Vein endothelial cell (primary cell): Measurements from ENCODE around the gene SETDB2. TPM values are rescaled to one million over a fixed set of nuclear protein-coding genes. Genes with fewer than 3 reads are reported as not detected.

Source experiments
- total RNA-seq: library from RNA; depleted of rRNA; stranded (reverse); fragments of >200 nt; gene quantifications from 2 replicates; pipeline ENCODE4 v1.2.3, GENCODE V29; 2012

Gene SETDB2, protein sequence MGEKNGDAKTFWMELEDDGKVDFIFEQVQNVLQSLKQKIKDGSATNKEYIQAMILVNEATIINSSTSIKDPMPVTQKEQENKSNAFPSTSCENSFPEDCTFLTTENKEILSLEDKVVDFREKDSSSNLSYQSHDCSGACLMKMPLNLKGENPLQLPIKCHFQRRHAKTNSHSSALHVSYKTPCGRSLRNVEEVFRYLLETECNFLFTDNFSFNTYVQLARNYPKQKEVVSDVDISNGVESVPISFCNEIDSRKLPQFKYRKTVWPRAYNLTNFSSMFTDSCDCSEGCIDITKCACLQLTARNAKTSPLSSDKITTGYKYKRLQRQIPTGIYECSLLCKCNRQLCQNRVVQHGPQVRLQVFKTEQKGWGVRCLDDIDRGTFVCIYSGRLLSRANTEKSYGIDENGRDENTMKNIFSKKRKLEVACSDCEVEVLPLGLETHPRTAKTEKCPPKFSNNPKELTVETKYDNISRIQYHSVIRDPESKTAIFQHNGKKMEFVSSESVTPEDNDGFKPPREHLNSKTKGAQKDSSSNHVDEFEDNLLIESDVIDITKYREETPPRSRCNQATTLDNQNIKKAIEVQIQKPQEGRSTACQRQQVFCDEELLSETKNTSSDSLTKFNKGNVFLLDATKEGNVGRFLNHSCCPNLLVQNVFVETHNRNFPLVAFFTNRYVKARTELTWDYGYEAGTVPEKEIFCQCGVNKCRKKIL
- total RNA-seq: 5.9 and 6.2 TPM in 2 replicates

DNA sequence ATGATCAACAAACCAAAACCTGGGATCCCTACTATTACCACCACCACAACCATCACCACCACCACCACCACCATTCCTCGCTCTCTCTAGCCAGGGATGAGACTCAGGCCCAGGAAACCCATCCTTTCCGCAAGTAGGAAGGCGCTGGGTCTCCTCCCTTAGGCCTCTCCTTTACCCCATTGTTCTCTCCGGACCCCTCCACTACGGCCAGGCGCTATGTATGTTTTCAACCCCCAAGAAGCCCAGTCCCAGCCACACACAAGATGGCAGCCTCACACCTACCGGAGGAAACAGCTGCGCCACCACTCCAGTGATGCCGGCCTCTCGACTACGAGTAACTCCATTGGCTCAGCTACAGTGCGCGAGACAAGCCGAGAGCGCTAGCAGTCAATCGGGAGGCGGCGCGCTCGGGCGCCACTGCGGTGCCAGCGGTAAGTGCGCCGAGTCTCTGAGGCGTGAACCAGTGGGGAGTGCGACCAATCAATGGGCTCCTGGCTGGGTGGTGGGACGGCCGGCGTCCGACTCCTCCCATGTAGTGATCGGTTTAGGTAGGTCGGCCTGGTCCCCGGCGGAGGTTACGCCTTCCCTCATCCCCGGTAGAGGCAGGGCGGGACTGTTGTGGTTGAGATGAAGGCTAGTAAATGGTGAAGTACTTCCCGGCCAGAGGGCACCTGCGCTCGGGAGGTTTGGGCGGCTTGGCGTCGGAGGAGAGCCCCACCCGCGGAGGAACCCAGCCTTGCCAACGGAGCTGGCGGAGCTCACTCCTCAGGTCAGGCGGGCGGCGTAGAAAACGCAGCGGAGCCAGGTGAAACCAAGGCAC, at the start of gene SETDB2, which contains the start of gene CAB39L:
TSS of gene SETDB2 (plus strand) at position 571 of the 820 bp plus-strand sequence. CDS start 7,620 bp downstream, outside the sequence.
TSS of gene CAB39L (minus strand) at position 361 of the 820 bp plus-strand sequence. CDS start 61,154 bp downstream, outside the sequence.

DNA sequence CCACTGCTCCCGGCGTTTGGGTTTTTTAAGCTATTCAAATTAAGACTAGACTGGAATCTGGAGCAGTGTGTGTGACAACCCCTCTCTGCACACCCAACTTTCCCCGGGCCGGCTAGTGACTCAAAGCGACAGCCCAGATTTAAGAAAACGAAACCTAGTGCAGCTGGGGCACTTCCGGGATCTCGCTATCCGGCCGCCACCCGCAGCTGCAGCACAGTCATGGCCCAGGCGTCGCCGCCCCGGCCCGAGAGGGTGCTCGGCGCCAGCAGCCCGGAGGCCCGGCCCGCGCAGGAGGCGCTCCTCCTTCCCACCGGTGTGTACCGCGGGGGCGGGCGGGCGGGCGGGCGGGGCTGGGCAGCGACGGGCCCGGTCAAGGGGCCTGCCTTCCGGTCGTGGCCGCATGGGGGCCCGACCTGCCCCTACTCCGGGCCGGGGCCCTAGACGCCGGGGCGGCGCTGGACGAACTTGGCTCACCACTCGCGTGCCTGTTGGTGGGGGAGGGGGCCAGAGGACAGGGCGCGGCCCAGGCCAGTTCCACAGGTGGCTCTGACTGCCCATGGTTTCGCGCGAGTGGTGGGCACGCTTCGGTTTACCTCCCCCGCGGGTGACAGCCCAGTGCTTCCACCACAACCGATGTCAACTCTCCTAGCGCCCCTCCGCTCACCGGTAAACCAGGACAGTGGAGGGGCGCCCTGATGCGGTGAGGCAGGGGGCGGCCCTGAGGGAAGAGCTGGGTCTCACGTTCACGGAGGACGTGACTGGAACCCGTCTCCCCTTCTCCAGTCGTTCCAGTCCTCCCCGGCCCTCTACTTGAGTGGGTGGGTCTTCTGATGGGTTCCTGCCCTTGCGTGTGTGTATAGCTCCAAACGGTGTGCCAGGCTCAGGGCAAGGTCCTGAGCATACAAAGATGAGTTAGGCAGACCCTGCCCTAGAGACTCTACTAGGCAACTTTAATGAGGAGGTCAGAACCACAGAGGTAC, 52.0 kb downstream of the SETDB2 start, which contains the start of gene PHF11:
TSS of gene PHF11 (plus strand) at position 171 of the 980 bp plus-strand sequence. CDS start at position 220, 49 bp downstream.

Other genes with a start within 250 kb of the SETDB2 start
- not detected in 2 replicates for gene MLNR, start 223.9 kb upstream of the SETDB2 start, total RNA-seq
- gene CDADC1, start 196.3 kb upstream of the SETDB2 start, total RNA-seq: 1.3 and 2.9 TPM in 2 replicates
- gene CAB39L, start 210 bp upstream of the SETDB2 start, total RNA-seq: 8.6 and 9.1 TPM in 2 replicates
- gene PHF11, start 51.7 kb downstream of the SETDB2 start, total RNA-seq: 11.8 and 13.5 TPM in 2 replicates
- 17.6 and 23.0 TPM in 2 replicates for gene RCBTB1, start 141.3 kb downstream of the SETDB2 start, total RNA-seq
- gene ARL11, start 184.2 kb downstream of the SETDB2 start, total RNA-seq: 0.10 and 0.33 TPM in 2 replicates
- 84.4 and 93.4 TPM in 2 replicates for gene EBPL, start 247.2 kb downstream of the SETDB2 start, total RNA-seq